ENCODE measurements around the gene GGT7. TPM values are rescaled to one million over a fixed set of nuclear protein-coding genes. Genes with fewer than 3 reads are reported as not detected.

GGT7 gene
- total RNA-seq, 1 experiment from 2014 or later: 1.5 TPM

Other genes starting within 250 kb of the GGT7 start
- gene PIGU, start 195.8 kb downstream of the GGT7 start, total RNA-seq (2014; rRNA removed): 24.5 and 27.9 TPM in 2 replicates
- 2.1 and 3.3 TPM in 2 replicates for gene TP53INP2, start 168.5 kb downstream of the GGT7 start, total RNA-seq (2014; rRNA removed)
- gene NCOA6, start 47.2 kb downstream of the GGT7 start, total RNA-seq (2014; rRNA removed): 9.8 and 10.2 TPM in 2 replicates
- 78.9 and 125 TPM in 2 replicates for gene ACSS2, start 3.8 kb upstream of the GGT7 start, total RNA-seq (2014; rRNA removed)
- gene GSS, start 83.0 kb upstream of the GGT7 start, total RNA-seq (2014; rRNA removed): 82.0 and 95.9 TPM in 2 replicates
- 0.04 TPM in 1 of 2 replicates, not detected in the other for gene MYH7B, start 83.0 kb upstream of the GGT7 start, total RNA-seq (2014; rRNA removed)
- 46.9 and 52.6 TPM in 2 replicates for gene TRPC4AP, start 220.0 kb upstream of the GGT7 start, total RNA-seq (2014; rRNA removed)

Data from PC-3 (cell line).